NCI-H345 (cell line): ENCODE results near the gene KDM4D.
"Not testable (repeated sequence)": the region's sequence is repeated elsewhere in the genome, so short reads cannot be mapped to it uniquely, and the experiment has no call there.

Experiments used
- DNase-seq: peaks from one replicate; lab custom pipeline; 2025; lab: John Stamatoyannopoulos, UW

Gene KDM4D

DNA sequence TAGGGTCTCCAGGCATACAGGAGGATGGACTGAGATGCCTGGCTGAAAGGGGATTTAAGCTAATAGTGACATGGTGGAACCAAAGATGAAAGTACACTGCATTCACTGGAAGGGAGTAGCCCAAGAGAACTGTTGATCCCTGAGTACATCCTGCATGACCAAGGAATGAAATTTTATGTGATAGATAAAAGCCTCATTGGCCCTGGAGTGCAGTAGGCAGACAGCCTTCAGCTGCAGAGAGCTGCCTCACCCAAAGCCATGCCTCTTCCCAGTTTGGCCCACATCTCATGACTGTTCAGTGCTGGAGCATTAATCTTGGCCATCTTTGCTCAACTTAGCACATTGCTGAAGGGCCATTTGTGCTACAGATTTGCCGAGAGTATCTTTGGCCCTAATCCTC is 59.5 kb downstream of the KDM4D start:
- no peak for DNase-seq

- peak; percentile 58 for DNase-seq
Observed at GRCh38 chr11:95035316-95035715, 61.8 kb downstream of the KDM4D start.

- DNase-seq: not testable (repeated sequence)
Observed at GRCh38 chr11:95037356-95038035, 64.0 kb downstream of the KDM4D start.

- no peak for DNase-seq
Observed at GRCh38 chr11:95042239-95042638, 68.7 kb downstream of the KDM4D start.

- DNase-seq: no peak
Observed at GRCh38 chr11:95042906-95043305, 69.4 kb downstream of the KDM4D start.

DNA sequence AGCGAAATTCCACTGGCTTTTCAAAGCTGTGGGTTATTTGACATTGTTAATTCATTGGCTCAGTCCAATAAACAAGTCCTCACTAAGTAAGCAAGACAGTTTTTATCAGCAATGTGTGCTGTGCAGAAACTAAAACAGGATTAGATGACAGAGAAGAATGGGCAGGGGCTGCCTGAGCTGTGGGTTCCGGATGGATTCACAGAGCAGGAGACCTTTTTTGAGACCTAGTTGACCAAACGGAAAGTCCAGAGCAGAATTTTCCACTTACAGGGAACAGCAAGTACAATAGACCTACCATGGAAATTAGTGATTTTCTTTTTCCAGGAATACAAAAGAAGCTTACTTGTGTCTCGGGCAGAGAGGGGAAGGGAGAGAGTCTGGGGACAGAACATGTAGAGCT is 70.5 kb downstream of the KDM4D start:
- DNase-seq: no peak

DNA sequence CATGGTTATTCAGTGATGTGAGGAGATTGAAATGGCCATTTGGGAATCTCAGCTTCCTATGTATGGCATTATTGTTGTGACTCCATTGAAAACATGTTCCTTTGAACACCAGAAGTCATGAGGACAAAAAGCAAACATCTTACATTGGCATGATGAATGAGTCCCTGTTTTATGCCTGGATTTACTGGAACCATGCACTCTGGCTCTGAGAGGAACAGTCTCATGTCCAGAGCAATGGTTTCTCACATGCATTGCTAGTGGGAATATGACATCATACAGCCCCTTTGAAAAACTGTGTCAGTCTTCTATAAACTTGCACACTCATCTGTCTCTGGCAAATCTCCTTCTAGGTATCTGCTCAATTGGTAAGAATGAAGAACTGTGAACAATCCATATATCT is 72.3 kb downstream of the KDM4D start:
- DNase-seq: no peak
